BE2C (cell line): ENCODE results near the gene KY. TPM values are rescaled to one million over a fixed set of nuclear protein-coding genes. Genes with fewer than 3 reads are reported as not detected.

ENCODE experiments used
- DNase-seq: peaks from one replicate; pipeline ENCODE4 v3.0.0-alpha.2; 2020
- H3K27me3 ChIP-seq: fragments of 250-450 bp; sonication (Bioruptor Pico); 2 replicates; pipeline ENCODE4 v1.5.1; 2020; ENCODE audit warnings: mild to moderate bottlenecking
- H3K36me3 ChIP-seq: fragments of 250-450 bp; sonication (Bioruptor Pico); 2 replicates; pipeline ENCODE4 v1.5.1; 2020; ENCODE audit warnings: mild to moderate bottlenecking
- H3K4me1 ChIP-seq: fragments of 250-450 bp; sonication (Bioruptor Pico); 2 replicates; pipeline ENCODE4 v1.5.1; 2020
- H3K4me3 ChIP-seq: 2 replicates; pipeline ENCODE4 v1.5.1; 2011; ENCODE audit warnings: low read depth, low read length
- H3K9me3 ChIP-seq: fragments of 250-450 bp; sonication (Bioruptor Pico); 2 replicates; pipeline ENCODE4 v1.5.1; 2020
- CTCF ChIP-seq: IDR thresholded peaks from 2 replicates; pipeline ENCODE4 v1.5.1; 2012; ENCODE audit warnings: mild to moderate bottlenecking, low read depth, low read length
- polyA plus RNA-seq: library from polyadenylated mRNA; unstranded; fragments of >200 nt; gene quantifications from one replicate; pipeline ENCODE4 v1.2.1, GENCODE V29; 2012; ENCODE audit warnings: low read depth, missing spikeins; ENCODE audit not compliant: insufficient read length, insufficient read depth

KY gene
- polyA plus RNA-seq, result not detected

GRCh38 chr3:134650431-134651346 is at the start of gene KY:
TSS of gene KY (minus strand) at chr3:134651022. CDS start at chr3:134650960, 62 bp downstream.
- Histone ChIP-seq H3K36me3 (no peaks in the 10 kb centered on the region), H3K9me3 (no peaks in the 10 kb centered on the region), H3K27me3 (peaks cover 26% of the 10 kb centered on the region), H3K4me1 (no peaks in the 10 kb centered on the region; the same call in 1 of the 2 replicates), H3K4me3 (peak within 1 kb of the TSS; percentile 45)
- peak; percentile 59 for DNase-seq
- peak; percentile 22; the same call in 1 of the 2 replicates for TF ChIP-seq CTCF

GRCh38 chr3:134699721-134700120 is 48.9 kb upstream of the KY start:
- Histone ChIP-seq H3K36me3 (no peaks in the 10 kb centered on the region), H3K9me3 (no peaks in the 10 kb centered on the region), H3K4me3 (no peak overlapping the region), H3K4me1 (no peaks in the 10 kb centered on the region), H3K27me3 (peaks cover 17% of the 10 kb centered on the region; the same call in 1 of the 2 replicates)
- no peak for DNase-seq
- no peak for TF ChIP-seq CTCF

- Histone ChIP-seq H3K4me3 (no peak overlapping the region), H3K36me3 (no peaks in the 10 kb centered on the region), H3K27me3 (peaks cover 14% of the 10 kb centered on the region; the same call in 1 of the 2 replicates), H3K4me1 (no peaks in the 10 kb centered on the region), H3K9me3 (no peaks in the 10 kb centered on the region)
- no peak for DNase-seq
- no peak for TF ChIP-seq CTCF
Observed at GRCh38 chr3:134699141-134699711, 48.4 kb upstream of the KY start.

GRCh38 chr3:134697830-134698689 is 47.2 kb upstream of the KY start:
- no peaks in the 10 kb centered on the region for H3K4me1 ChIP-seq
- peaks cover 14% of the 10 kb centered on the region; the same call in 1 of the 2 replicates for H3K27me3 ChIP-seq
- DNase-seq, result no peak
- no peaks in the 10 kb centered on the region for H3K9me3 ChIP-seq
- no peaks in the 10 kb centered on the region for H3K36me3 ChIP-seq
- TF ChIP-seq CTCF, result no peak
- no peak overlapping the region for H3K4me3 ChIP-seq

- Histone ChIP-seq H3K36me3 (no peaks in the 10 kb centered on the region), H3K4me3 (no peak overlapping the region), H3K9me3 (no peaks in the 10 kb centered on the region), H3K4me1 (no peaks in the 10 kb centered on the region), H3K27me3 (peaks cover 11% of the 10 kb centered on the region; the same call in 1 of the 2 replicates)
- no peak for DNase-seq
- TF ChIP-seq CTCF, result no peak
Observed at GRCh38 chr3:134696155-134696554, 45.3 kb upstream of the KY start.
